SK-N-SH treated with all-trans-retinoic acid at 6 μM for 48 hours (cell line): ENCODE measurements around the gene SMPD1.

Experiments used
- ATAC-seq: fragments of 200-7000 bp; cut with Tn5 transposase; 3 replicates; pipeline ENCODE4 v1.9.1; 2020; ENCODE audit warnings: mild to moderate bottlenecking, moderate library complexity
- ARNTL ChIP-seq: fragments of 450-650 bp; formaldehyde crosslinking; IDR thresholded peaks from 2 replicates; pipeline ENCODE4 v1.5.0; 2020; ENCODE audit warnings: low read depth, mild to moderate bottlenecking, moderate library complexity, borderline replicate concordance
- BACH2 ChIP-seq: fragments of 250-450 bp; sonication (Bioruptor Pico); IDR thresholded peaks from 2 replicates; pipeline ENCODE4 v1.9.0; 2021; ENCODE audit warnings: mild to moderate bottlenecking, borderline replicate concordance
- CSDC2 ChIP-seq: fragments of 250-450 bp; sonication (Bioruptor Pico); IDR thresholded peaks from 2 replicates; pipeline ENCODE4 v1.5.0; 2020; ENCODE audit warnings: mild to moderate bottlenecking, moderate library complexity
- ESRRG ChIP-seq: fragments of 250-450 bp; sonication (Bioruptor Pico); IDR thresholded peaks from 2 replicates; pipeline ENCODE4 v1.6.1; 2021; ENCODE audit warnings: mild to moderate bottlenecking
- GLIS3 ChIP-seq: fragments of 250-450 bp; sonication (Bioruptor Pico); IDR thresholded peaks from 2 replicates; pipeline ENCODE4 v1.5.0; 2020; ENCODE audit warnings: mild to moderate bottlenecking, moderate library complexity
- ISL1 ChIP-seq: fragments of 250-450 bp; sonication (Bioruptor Pico); IDR thresholded peaks from 2 replicates; pipeline ENCODE4 v2.1.2; 2022; ENCODE audit warnings: mild to moderate bottlenecking, moderate library complexity
- OSR1 ChIP-seq: fragments of 250-450 bp; sonication (Bioruptor Pico); IDR thresholded peaks from 2 replicates; pipeline ENCODE4 v1.8.0; 2022; ENCODE audit warnings: moderate library complexity, mild to moderate bottlenecking, inconsistent platforms
- PATZ1 ChIP-seq: fragments of 250-450 bp; sonication (Bioruptor Pico); IDR thresholded peaks from 2 replicates; pipeline ENCODE4 v1.8.0; 2020; ENCODE audit warnings: mild to moderate bottlenecking, moderate library complexity, borderline replicate concordance
- POU6F1 ChIP-seq: fragments of 250-450 bp; sonication (Bioruptor Pico); IDR thresholded peaks from 2 replicates; pipeline ENCODE4 v1.8.0; 2021; ENCODE audit warnings: low read depth, mild to moderate bottlenecking, moderate library complexity, borderline replicate concordance
- PPARA ChIP-seq: fragments of 250-450 bp; sonication (Bioruptor Pico); IDR thresholded peaks from 2 replicates; pipeline ENCODE4 v1.5.0; 2020; ENCODE audit warnings: mild to moderate bottlenecking, borderline replicate concordance
- RARB ChIP-seq: fragments of 250-450 bp; sonication (Bioruptor Pico); IDR thresholded peaks from 2 replicates; pipeline ENCODE4 v1.8.0; 2021; ENCODE audit warnings: mild to moderate bottlenecking, moderate library complexity
- SNAI2 ChIP-seq: fragments of 250-450 bp; sonication (Bioruptor Pico); IDR thresholded peaks from 2 replicates; pipeline ENCODE4 v1.5.0; 2020; ENCODE audit warnings: mild to moderate bottlenecking, moderate library complexity
- TCF4 ChIP-seq: fragments of 250-450 bp; sonication (Bioruptor Pico); IDR thresholded peaks from 2 replicates; pipeline ENCODE4 v1.8.0; 2021; ENCODE audit warnings: mild to moderate bottlenecking, moderate library complexity, borderline replicate concordance
- TOX ChIP-seq: fragments of 250-450 bp; sonication (Bioruptor Pico); IDR thresholded peaks from 2 replicates; pipeline ENCODE4 v1.8.0; 2021; ENCODE audit warnings: mild to moderate bottlenecking, moderate library complexity, borderline replicate concordance
- TSHZ2 ChIP-seq: fragments of 250-450 bp; sonication (Bioruptor Pico); IDR thresholded peaks from 2 replicates; pipeline ENCODE4 v1.5.0; 2020; ENCODE audit warnings: mild to moderate bottlenecking, moderate library complexity
- ZC3H10 ChIP-seq: fragments of 250-450 bp; sonication (Bioruptor Pico); IDR thresholded peaks from 2 replicates; pipeline ENCODE4 v1.5.1; 2021; ENCODE audit warnings: mild to moderate bottlenecking, moderate library complexity
- ZFP3 ChIP-seq: fragments of 250-450 bp; sonication (Bioruptor Pico); IDR thresholded peaks from 2 replicates; pipeline ENCODE4 v1.5.0; 2020; ENCODE audit warnings: mild to moderate bottlenecking, moderate library complexity
- ZFP30 ChIP-seq: fragments of 450-650 bp; formaldehyde crosslinking; IDR thresholded peaks from 2 replicates; pipeline ENCODE4 v1.5.0; 2022; ENCODE audit warnings: mild to moderate bottlenecking, moderate library complexity
- ZNF565 ChIP-seq: fragments of 450-650 bp; formaldehyde crosslinking; conservative IDR thresholded peaks from 2 replicates; pipeline ENCODE4 v1.5.0; 2020; ENCODE audit warnings: low read depth, mild to moderate bottlenecking, moderate library complexity
- ZNF70 ChIP-seq: fragments of 450-650 bp; formaldehyde crosslinking; IDR thresholded peaks from 2 replicates; pipeline ENCODE4 v1.5.0; 2020; ENCODE audit warnings: mild to moderate bottlenecking, moderate library complexity
- ZNF8 ChIP-seq: fragments of 450-650 bp; formaldehyde crosslinking; IDR thresholded peaks from 2 replicates; pipeline ENCODE4 v1.5.0; 2020; ENCODE audit warnings: mild to moderate bottlenecking, moderate library complexity
- TF ChIP-seq, protein P1 (sequence below): fragments of 250-450 bp; sonication (Bioruptor Pico); IDR thresholded peaks from 2 replicates; pipeline ENCODE4 v1.5.1; 2021; ENCODE audit warnings: mild to moderate bottlenecking, moderate library complexity
- TF ChIP-seq, protein P2 (sequence below): fragments of 250-450 bp; sonication (Bioruptor Pico); IDR thresholded peaks from 2 replicates; pipeline ENCODE4 v1.5.1; 2020; ENCODE audit warnings: low read depth, mild to moderate bottlenecking, moderate library complexity

Gene SMPD1

DNA sequence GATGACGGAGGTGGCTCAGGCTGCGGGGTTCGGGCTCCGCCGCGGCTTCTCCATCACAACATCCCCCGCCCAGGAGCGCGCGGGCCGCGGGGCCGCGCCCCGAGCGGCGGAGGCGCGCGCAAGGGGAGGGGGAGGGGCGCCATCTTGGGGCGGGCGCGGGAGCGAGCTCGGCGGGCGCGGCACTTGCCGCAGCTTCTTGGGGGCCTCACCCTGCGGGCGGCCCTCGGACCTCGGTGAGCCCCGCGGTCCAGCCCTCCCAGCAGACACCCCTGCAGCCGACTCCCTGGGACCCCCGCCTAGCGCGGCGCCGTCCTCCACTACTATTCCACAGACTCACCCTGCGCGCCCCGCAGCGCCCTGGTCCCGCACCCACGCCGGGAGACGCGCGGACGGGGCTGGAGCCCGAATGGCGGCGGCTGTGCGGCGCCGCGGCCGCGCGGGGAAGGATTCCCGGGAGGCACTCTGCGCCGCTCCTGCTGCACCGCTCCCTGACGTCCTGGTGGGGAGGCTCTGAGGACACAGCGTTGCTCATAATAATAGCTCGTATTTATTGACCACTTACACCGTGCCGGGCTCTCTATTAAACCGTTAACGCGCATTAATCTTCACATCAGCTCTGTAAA lies 28.8 kb downstream of the SMPD1 start, which contains the start of gene APBB1:
Gene APBB1, minus strand, starts transcription at position 86 of the 623 bp plus-strand sequence. CDS start 7,747 bp downstream, outside the sequence.
- TF ChIP-seq ZNF8 (peak; percentile 29; the same call in 1 of the 2 replicates), ZFP30 (no peak), ZC3H10 (CRISPR knock-in tag) (0 out of 2 replicates have a peak, but pooled peaks have one; percentile 12), BACH2 (CRISPR knock-in tag) (no peak), OSR1 (CRISPR knock-in tag) (no peak), GLIS3 (CRISPR knock-in tag) (no peak), PPARA (CRISPR knock-in tag) (0 out of 2 replicates have a peak, but pooled peaks have one; percentile 5), ISL1 (no peak), TOX (CRISPR knock-in tag) (no peak), ESRRG (CRISPR knock-in tag) (no peak), ZNF565 (CRISPR knock-in tag) (no peak), TCF4 (CRISPR knock-in tag) (no peak), RARB (CRISPR knock-in tag) (no peak), ARNTL (no peak), TSHZ2 (peak; percentile 92), ZFP3 (CRISPR knock-in tag) (peak; percentile 73), POU6F1 (CRISPR knock-in tag) (no peak), CSDC2 (CRISPR knock-in tag) (peak; percentile 93), SNAI2 (peak; percentile 54; the same call in 1 of the 2 replicates), ZNF70 (CRISPR knock-in tag) (0 out of 2 replicates have a peak, but pooled peaks have one; percentile 34), PATZ1 (CRISPR knock-in tag) (no peak)
- TF ChIP-seq, protein P1, sequence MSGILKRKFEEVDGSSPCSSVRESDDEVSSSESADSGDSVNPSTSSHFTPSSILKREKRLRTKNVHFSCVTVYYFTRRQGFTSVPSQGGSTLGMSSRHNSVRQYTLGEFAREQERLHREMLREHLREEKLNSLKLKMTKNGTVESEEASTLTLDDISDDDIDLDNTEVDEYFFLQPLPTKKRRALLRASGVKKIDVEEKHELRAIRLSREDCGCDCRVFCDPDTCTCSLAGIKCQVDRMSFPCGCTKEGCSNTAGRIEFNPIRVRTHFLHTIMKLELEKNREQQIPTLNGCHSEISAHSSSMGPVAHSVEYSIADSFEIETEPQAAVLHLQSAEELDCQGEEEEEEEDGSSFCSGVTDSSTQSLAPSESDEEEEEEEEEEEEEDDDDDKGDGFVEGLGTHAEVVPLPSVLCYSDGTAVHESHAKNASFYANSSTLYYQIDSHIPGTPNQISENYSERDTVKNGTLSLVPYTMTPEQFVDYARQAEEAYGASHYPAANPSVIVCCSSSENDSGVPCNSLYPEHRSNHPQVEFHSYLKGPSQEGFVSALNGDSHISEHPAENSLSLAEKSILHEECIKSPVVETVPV (CRISPR knock-in tag): no peak
- TF ChIP-seq, protein P2, sequence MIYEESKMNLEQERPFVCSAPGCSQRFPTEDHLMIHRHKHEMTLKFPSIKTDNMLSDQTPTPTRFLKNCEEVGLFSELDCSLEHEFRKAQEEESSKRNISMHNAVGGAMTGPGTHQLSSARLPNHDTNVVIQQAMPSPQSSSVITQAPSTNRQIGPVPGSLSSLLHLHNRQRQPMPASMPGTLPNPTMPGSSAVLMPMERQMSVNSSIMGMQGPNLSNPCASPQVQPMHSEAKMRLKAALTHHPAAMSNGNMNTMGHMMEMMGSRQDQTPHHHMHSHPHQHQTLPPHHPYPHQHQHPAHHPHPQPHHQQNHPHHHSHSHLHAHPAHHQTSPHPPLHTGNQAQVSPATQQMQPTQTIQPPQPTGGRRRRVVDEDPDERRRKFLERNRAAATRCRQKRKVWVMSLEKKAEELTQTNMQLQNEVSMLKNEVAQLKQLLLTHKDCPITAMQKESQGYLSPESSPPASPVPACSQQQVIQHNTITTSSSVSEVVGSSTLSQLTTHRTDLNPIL (CRISPR knock-in tag): no peak
- peak; percentile 85 for ATAC-seq

GRCh38 chr11:6420677-6421076 lies 30.4 kb downstream of the SMPD1 start:
- TF ChIP-seq RARB (CRISPR knock-in tag) (no peak), GLIS3 (CRISPR knock-in tag) (no peak), ZNF70 (CRISPR knock-in tag) (no peak), OSR1 (CRISPR knock-in tag) (no peak), TSHZ2 (no peak), PPARA (CRISPR knock-in tag) (no peak), SNAI2 (no peak), TOX (CRISPR knock-in tag) (no peak), ZC3H10 (CRISPR knock-in tag) (no peak), ZFP30 (no peak), ZNF565 (CRISPR knock-in tag) (no peak)
- TF ChIP-seq, protein P1 (CRISPR knock-in tag): no peak
- TF ChIP-seq, protein P2 (CRISPR knock-in tag): no peak
- no peak for ATAC-seq
